ENCODE measurements around the gene LRRC8C.
"Not testable (repeated sequence)": the region's sequence is repeated elsewhere in the genome, so short reads cannot be mapped to it uniquely, and the experiment has no call there.

GRCh38 chr1:89629600-89629999, 3.3 kb upstream of the LRRC8C start:
- TF ChIP-seq CTCF (IDR thresholded peaks at IDR 0.05); ZFX (IDR thresholded peaks at IDR 0.05; ENCODE audit: borderline replicate concordance): not testable (repeated sequence)
